CD4-positive, alpha-beta T cell treated with Interferon alpha-2 for 1 hour (primary cell): ENCODE results near the gene BCAS3.

ENCODE experiments used
- DNase-seq, 2 donors: peaks; one replicate each; pipeline ENCODE4 v3.0.0-alpha.2; 2020 to 2022

Gene BCAS3

GRCh38 chr17:61393904-61394629, 716.4 kb downstream of the BCAS3 start:
- DNase-seq: no peak

GRCh38 chr17:61394630-61395408, 717.2 kb downstream of the BCAS3 start:
- no peak for DNase-seq

DNA sequence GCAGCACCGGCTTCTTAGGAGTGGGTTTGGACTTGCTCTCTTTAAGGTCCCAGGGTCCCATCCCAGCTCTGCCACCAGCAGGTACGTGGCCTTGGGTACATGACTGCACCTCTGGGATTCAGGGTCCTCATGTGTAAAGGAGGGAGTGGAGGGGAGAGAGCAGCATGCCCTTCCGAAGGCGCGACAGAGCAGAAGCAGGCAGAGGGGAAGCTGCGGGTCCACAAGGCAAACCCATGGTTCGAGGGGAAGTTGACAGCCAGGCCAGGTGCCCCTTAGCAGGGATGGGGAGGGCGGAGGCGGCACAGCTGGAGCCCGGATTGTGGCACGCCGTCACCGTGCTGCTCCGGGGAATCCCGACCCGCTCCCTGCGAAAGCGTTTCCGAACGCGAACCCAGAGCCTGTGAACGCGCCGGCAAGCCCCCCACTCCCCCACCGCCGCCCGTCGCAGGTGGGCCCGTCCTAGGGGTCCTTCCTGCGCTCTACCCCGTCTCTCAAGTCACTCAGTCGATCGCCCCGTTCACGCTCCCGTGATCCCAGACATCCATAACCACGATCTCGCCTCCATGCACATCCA, 717.8 kb downstream of the BCAS3 start:
- no peak for DNase-seq

- no peak for DNase-seq
Observed at GRCh38 chr17:61395983-61396585, 718.4 kb downstream of the BCAS3 start.

DNA sequence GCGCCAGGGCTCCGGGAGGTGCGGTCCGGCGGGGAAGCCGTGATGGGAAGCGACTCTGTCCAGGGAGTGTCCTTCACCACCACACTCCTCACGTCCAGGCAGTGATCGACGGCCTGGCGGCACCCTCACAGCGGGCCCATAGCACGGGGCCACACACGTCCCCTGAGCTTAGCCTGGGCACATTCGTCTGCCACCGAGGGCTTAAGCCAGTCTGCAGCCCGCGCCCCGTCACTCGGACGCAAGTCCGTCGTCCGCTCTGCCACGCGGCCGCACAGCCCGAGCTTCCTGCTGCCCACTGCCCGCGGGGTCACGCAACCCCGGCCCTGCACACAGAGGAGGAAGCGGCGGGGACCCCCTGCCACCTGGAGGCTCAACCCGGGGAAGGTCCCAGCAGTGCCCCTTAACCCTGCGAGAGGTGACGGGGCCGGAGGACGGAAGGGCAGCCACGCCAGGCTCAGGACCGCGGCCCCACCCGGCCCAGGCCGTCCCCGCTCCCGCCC, 719.0 kb downstream of the BCAS3 start:
- no peak for DNase-seq

DNA sequence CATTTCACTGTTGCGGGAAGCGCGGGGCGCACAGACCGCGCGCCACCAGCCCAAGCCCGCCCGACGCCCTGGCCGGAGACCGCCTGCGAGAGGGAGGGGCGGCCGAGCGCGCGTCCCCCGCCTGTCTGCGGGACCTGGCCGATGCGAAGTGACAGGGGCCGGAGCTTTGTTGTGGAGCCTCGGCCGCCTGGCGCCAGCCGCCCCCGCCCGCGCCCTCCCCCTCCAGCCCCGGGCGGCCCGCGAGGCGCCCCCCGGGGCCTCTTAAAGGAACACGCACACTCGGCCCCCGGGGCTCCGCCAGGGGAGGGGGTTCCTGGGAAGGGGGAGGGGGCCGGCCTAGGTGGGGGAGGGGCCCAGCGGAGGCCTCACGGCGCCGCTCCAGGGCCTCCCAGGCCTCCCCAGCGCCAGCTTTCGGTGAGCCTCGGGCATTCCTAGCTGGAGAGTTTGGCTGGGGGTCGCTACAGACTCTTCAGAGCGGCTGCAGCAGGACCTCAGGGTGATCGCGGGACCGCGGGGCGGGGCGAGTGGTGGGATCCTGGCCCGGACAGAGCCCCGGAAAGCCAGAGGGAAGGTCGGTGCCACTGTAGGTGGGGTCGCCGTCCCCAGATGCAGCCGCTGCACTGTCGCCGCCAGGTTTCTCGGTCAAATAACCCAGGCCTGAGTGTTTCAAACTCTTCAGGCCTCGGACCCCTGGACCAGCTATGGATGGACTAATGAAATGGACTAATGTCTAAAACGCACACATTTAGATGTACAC, 719.6 kb downstream of the BCAS3 start:
- DNase-seq: no peak

DNA sequence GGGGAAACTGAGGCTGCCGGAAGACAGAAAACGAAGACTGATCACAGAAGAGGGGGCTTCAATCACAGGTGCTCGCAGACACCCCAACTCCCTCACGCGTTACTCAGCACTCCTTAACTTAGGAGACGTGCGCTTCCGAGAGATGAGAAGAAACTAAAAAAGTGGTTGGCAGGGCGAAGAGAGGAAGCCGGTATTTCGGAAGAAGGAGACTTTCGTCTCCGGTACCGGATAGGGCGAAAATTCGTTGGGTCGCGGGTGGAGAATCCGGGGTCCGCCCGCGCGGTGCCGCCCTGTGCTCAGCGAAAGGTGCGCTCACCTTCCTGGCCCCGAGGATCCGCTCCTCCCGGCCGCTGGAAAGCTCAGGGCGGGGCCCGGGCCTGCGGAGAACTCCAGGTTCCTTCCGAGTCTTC, 721.1 kb downstream of the BCAS3 start:
- no peak for DNase-seq

- no peak for DNase-seq
Observed at GRCh38 chr17:61399131-61400065, 721.7 kb downstream of the BCAS3 start, which contains the start of gene TBX2. Gene TBX2 (plus strand): TSS chr17:61399843. CDS start chr17:61400177, 334 bp downstream.

- no peak for DNase-seq
Observed at GRCh38 chr17:61400066-61400716, 722.5 kb downstream of the BCAS3 start.

DNA sequence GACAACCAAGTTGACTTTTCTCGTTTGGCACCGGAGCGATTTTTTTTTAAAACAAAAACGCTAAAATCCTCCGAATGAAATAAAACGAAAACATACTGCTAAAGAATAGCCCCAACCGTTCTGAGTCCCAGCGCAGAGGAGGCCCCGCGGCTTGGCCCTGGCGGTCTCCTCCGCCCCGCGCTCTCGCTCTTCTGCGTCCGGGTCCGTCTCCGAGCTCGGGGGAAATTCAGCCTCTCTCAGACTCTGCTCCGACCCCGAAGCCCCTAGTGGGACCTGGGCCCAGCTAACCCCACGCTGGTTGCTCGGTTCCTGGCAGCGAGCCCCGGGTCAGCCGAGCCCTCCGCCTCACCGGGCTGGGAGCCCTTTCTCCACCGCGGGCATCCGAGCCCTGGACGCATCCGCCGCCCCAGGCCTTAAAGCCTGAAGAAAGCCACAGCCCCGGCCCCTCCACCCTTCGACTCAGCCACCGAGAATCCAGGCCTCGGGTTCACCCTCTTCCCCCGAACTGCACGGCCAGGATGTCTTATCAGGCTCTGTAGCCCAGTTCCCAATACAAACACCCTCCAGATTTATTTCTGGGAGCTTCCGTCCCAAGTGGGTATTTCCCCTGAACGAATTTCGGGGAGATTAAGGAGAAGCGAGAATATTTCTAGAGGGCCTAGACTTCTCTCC, 723.2 kb downstream of the BCAS3 start:
- DNase-seq: no peak

DNA sequence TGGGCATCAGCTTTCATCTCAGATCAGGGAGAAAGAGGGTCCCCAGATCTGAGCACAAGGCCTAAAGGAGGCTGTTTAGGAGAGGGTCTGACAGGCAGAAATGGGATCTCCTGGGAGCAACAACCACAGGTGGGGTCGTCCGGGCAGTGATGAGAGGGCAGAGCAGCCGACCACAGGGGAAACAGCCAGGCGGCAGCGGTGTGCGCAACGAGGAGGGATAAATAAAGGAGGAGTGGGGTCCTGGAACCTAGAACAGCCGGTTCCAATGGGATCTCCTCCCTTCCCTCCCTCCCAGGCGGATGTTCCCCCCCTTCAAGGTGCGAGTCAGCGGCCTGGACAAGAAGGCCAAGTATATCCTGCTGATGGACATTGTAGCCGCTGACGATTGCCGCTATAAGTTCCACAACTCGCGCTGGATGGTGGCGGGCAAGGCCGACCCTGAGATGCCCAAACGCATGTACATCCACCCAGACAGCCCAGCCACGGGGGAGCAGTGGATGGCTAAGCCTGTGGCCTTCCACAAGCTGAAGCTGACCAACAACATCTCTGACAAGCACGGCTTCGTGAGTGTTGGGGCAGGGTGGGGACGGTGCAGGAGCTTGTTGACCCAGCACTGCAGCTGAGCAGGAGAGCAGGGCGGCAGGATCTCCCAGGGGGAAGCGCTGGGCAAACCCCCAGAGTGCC, 723.9 kb downstream of the BCAS3 start:
- DNase-seq: no peak

GRCh38 chr17:61402073-61402541, 724.5 kb downstream of the BCAS3 start:
- DNase-seq: no peak

DNA sequence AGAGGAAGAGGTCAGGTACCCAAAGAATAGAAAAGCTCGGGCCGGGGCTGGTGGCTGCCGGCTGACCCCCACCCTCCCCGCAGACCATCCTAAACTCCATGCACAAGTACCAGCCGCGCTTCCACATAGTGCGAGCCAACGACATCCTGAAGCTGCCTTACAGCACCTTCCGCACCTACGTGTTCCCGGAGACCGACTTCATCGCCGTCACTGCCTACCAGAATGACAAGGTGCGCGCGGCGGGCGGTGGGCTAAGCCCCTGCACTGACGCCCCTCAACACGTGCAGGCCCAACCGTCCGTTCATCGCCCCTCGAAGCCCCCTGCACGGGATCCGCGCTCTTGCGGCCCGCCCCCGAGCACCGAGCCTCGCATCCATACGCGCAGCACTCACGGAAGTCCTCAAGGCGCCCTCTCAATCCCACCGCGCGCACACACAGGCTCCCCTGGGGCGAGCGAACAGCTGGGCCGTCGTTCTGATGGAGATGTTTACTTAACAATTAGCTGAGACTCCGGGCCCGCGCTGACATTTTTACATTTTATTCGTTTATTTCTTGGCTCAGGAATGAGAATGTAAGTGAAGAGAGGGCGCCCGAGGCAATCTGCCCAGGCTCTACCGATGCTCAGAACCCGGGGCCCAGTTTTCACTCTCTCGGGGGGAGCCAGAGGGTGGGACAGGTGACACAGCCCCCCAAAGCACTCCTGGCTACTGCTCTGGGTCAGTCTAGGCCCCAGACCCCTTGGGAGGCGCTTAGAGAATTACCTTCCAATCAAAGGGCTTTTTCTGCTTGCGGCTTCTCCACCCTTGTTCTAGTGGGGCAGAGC, 725.5 kb downstream of the BCAS3 start:
- DNase-seq: peak in 1 of 2 donors; percentile 16

- DNase-seq: no peak
Observed at GRCh38 chr17:61403801-61404662, 726.4 kb downstream of the BCAS3 start.

GRCh38 chr17:61404663-61404912, 726.9 kb downstream of the BCAS3 start:
- no peak for DNase-seq

DNA sequence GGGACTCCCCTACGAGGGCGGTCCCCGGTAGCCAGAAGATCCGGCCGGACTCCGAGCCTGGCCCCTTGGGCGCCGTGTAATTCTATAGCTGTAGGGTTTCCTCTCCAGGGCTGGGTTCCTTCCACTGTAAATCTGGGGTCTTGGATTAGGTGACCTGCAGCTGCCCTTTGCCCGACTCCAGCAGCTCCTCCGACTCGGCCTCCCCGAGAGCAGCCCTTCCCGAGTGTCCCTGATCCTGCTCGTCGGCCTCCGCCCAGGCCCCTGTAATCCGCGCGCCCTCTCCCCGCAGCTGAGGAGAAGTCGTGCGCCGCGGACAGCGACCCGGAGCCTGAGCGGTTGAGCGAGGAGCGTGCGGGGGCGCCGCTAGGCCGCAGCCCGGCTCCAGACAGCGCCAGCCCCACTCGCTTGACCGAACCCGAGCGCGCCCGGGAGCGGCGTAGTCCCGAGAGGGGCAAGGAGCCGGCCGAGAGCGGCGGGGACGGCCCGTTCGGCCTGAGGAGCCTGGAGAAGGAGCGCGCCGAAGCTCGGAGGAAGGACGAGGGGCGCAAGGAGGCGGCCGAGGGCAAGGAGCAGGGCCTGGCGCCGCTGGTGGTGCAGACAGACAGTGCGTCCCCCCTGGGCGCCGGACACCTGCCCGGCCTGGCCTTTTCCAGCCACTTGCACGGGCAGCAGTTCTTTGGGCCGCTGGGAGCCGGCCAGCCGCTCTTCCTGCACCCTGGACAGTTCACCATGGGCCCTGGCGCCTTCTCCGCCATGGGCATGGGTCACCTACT, 727.4 kb downstream of the BCAS3 start:
- no peak for DNase-seq
